ENCODE data around the gene DUS1L. TPM values are rescaled to one million over a fixed set of nuclear protein-coding genes. Genes with fewer than 3 reads are reported as not detected.

Gene DUS1L
- total RNA-seq, 1 experiment from 2014 or later = 176 TPM

- Histone ChIP-seq H3K4me1 (ENCODE audit: control insufficient read depth in 1 of 2, insufficient read depth in 2 of 2, low read length in 2 of 2) (peaks cover 27 to 40% of the 10 kb centered on the region in 2 experiments), H3K4me2 (ENCODE audit: low read length) (no peak overlapping the region), H3K9me2 (ENCODE audit: insufficient read depth) (no peaks in the 10 kb centered on the region), H3K9ac (ENCODE audit: low read length) (no peak overlapping the region), H3K27ac (ENCODE audit: low read depth, low read length) (no peak overlapping the region), H3K36me3 (ENCODE audit: control insufficient read depth in 1 of 2, insufficient read depth in 2 of 2, low read length in 2 of 2) (peaks cover 2 to 5% of the 10 kb centered on the region in 2 experiments; a peak in 2 of 4 replicates), H3K4me3 (replicated peaks in 1 of 2; ENCODE audit: low read depth in 1 of 2, low read length in 2 of 2) (no peak overlapping the region), H2AFZ (ENCODE audit: low read depth, low read length, poor library complexity, severe bottlenecking) (no peak overlapping the region), H4K20me1 (ENCODE audit: insufficient read depth) (no peaks in the 10 kb centered on the region), H3K9me3 (ENCODE audit: control insufficient read depth in 1 of 2, insufficient read depth in 1 of 2, low read depth in 1 of 2, low read length in 2 of 2) (no peaks in the 10 kb centered on the region), H3K27me3 (ENCODE audit: insufficient read depth, low read length) (no peaks in the 10 kb centered on the region), H3K79me2 (ENCODE audit: insufficient read depth, low read length) (peaks cover 11% of the 10 kb centered on the region; the same call in 1 of the 2 replicates)
- DNase-seq (ENCODE audit: low read depth, low spot score) = no peak
- TF ChIP-seq SIN3A (IDR thresholded peaks at IDR 0.05; ENCODE audit: low read depth) = no peak
- no peak for TF ChIP-seq SP1 (IDR thresholded peaks at IDR 0.05; ENCODE audit: low read depth)
- no peak for TF ChIP-seq CEBPB (IDR thresholded peaks at IDR 0.05; ENCODE audit: low read depth)
- TF ChIP-seq ELF1 (IDR thresholded peaks at IDR 0.05; ENCODE audit: borderline replicate concordance, low read depth) = no peak
- TF ChIP-seq YY1 (IDR thresholded peaks at IDR 0.05; ENCODE audit: extremely low read depth, insufficient replicate concordance, low read depth, low read length) = no peak
- ChIA-PET POLR2A (no interaction called here), CTCF (no interaction called here), RAD21 (ENCODE audit: low non-redundant PET in 1 of 2, low total read pairs in 2 of 2, uncharacterized antibody in 2 of 2, unreplicated experiment in 2 of 2) (no interaction called here)
- intact Hi-C loops (cut with micrococcal nuclease) = loop anchor here (5.0 kb wide), 1 partner anchor 33 kb away; no protein-coding TSS in a partner anchor
- no TSS peak for BruUV-seq (replicated peaks)
- ATAC-seq = no peak
Observed at GRCh38 chr17:82108961-82109475, 43.4 kb upstream of the DUS1L start.

- no peak overlapping the region for H3K4me2 ChIP-seq (ENCODE audit: low read length)
- intact Hi-C loops (cut with micrococcal nuclease) = loop anchor here (5.0 kb wide), 1 partner anchor 34 kb away; no protein-coding TSS in a partner anchor
- no peak overlapping the region for H3K9ac ChIP-seq (ENCODE audit: low read length)
- DNase-seq (ENCODE audit: low read depth, low spot score) = no peak
- H3K27me3 ChIP-seq (ENCODE audit: insufficient read depth, low read length) = no peaks in the 10 kb centered on the region
- peaks cover 0 to 5% of the 10 kb centered on the region in 2 experiments; a peak in 2 of 4 replicates for H3K36me3 ChIP-seq (ENCODE audit: control insufficient read depth in 1 of 2, insufficient read depth in 2 of 2, low read length in 2 of 2)
- no peak overlapping the region for H3K4me3 ChIP-seq (replicated peaks in 1 of 2; ENCODE audit: low read depth in 1 of 2, low read length in 2 of 2)
- no peaks in the 10 kb centered on the region for H3K9me3 ChIP-seq (ENCODE audit: control insufficient read depth in 1 of 2, insufficient read depth in 1 of 2, low read depth in 1 of 2, low read length in 2 of 2)
- H3K27ac ChIP-seq (ENCODE audit: low read depth, low read length) = no peak overlapping the region
- ChIA-PET POLR2A (no interaction called here), CTCF (no interaction called here), RAD21 (ENCODE audit: low non-redundant PET in 1 of 2, low total read pairs in 2 of 2, uncharacterized antibody in 2 of 2, unreplicated experiment in 2 of 2) (no interaction called here)
- H3K9me2 ChIP-seq (ENCODE audit: insufficient read depth) = no peaks in the 10 kb centered on the region
- TF ChIP-seq YY1 (IDR thresholded peaks at IDR 0.05; ENCODE audit: extremely low read depth, insufficient replicate concordance, low read depth, low read length) = no peak
- no peak for TF ChIP-seq ATF3 (IDR thresholded peaks at IDR 0.05)
- no peak for TF ChIP-seq REST (IDR thresholded peaks at IDR 0.05; ENCODE audit: low read depth)
- TF ChIP-seq EZH2phosphoT487 (IDR thresholded peaks at IDR 0.05; ENCODE audit: borderline replicate concordance) = no peak
- TF ChIP-seq CEBPB (IDR thresholded peaks at IDR 0.05; ENCODE audit: low read depth) = no peak
- no peak for TF ChIP-seq EGR1 (IDR thresholded peaks at IDR 0.05; ENCODE audit: low read depth)
- TF ChIP-seq MAX (IDR thresholded peaks at IDR 0.05) = no peak
- TF ChIP-seq CTCF (IDR thresholded peaks at IDR 0.05 in 2 of 3, conservative IDR thresholded peaks at IDR 0.05 in 1 of 3; ENCODE audit: borderline replicate concordance in 1 of 3, insufficient read depth in 1 of 3, low read depth in 2 of 3, low read length in 2 of 3) = no peak
- TF ChIP-seq ZNF274 (IDR thresholded peaks at IDR 0.05; ENCODE audit: low read depth, low read length) = no peak
- BruUV-seq (replicated peaks) = no TSS peak
- peaks cover 11% of the 10 kb centered on the region; the same call in 1 of the 2 replicates for H3K79me2 ChIP-seq (ENCODE audit: insufficient read depth, low read length)
- no peak for ATAC-seq
- peaks cover 32 to 43% of the 10 kb centered on the region in 2 experiments for H3K4me1 ChIP-seq (ENCODE audit: control insufficient read depth in 1 of 2, insufficient read depth in 2 of 2, low read length in 2 of 2)
- H4K20me1 ChIP-seq (ENCODE audit: insufficient read depth) = no peaks in the 10 kb centered on the region
- H2AFZ ChIP-seq (ENCODE audit: low read depth, low read length, poor library complexity, severe bottlenecking) = no peak overlapping the region
Observed at GRCh38 chr17:82108496-82108945, 42.9 kb upstream of the DUS1L start.
